ENCODE measurements around the gene STRIP1.
"Not testable (repeated sequence)": the region's sequence is repeated elsewhere in the genome, so short reads cannot be mapped to it uniquely, and the experiment has no call there.

STRIP1 gene

DNA sequence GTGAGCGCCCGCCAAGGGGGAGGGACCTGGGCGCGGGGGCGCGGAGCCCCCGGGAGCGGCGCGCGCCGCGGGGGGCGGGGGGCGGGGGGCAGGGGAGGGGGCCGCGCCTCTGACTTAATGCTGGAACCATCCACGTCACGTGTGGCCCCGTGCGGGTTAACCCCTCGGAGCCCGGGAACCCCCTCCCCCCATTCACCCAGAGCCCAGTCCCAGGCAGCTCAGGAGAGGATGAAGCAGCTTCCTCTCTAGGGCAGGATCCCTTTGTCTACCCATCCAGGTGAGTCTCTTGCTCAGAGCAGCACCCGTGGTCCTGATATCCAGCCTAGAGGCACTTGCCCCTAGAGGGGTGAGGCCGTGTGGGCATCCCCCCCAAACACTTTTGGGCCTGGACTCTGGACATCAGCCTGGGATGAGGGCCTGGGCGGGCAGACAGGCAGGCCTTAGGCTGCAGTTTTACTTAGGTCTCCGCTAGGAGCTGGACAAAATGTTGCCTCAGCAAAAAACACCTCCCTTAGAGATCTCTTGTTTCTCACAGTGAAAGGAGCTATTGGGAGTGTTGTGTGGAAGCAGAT, 36.3 kb downstream of the STRIP1 start, which contains the start of gene ALX3:
Gene ALX3, minus strand, starts transcription at position 2 of the 572 bp plus-strand sequence. CDS start 60 bp downstream, outside the sequence.
- DNase-seq: no peak

- no peak for DNase-seq
These were observed 39.7 kb downstream of the STRIP1 start for GRCh38 chr1:110074166-110074565.

DNA sequence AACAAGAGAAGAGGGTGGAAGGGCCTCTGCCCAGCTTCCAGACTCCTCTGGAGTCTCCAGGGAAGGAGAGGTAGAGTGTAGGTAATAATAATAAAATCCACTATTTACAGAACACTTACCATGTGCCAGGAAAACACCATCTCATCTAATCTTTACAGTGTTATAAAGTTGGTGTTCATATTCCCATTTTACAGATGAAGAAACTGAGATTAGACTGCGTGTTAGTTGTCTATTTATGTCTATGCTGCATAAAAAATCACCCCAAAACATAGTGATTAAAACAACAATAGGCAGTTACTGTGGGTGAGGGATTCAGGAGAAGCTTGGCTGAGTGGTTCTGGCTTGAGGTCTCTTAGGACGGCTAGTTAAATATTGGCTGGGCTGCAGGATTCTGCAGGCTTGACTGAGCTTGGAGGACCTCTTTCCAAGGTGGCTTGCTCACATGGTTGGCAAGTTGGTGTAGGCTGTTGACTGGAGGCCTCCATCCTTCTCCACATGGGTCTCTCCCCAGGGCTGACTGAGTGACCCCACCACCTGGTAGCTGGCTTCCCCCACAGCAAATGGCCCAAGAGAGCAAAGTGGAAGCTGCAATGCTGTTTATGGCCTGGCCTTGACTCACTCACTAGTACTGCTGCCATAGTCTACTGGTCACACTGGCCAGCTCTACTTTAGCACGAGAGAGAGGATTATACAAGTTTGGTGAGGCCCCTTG, 42.5 kb downstream of the STRIP1 start:
- no peak for DNase-seq

DNA sequence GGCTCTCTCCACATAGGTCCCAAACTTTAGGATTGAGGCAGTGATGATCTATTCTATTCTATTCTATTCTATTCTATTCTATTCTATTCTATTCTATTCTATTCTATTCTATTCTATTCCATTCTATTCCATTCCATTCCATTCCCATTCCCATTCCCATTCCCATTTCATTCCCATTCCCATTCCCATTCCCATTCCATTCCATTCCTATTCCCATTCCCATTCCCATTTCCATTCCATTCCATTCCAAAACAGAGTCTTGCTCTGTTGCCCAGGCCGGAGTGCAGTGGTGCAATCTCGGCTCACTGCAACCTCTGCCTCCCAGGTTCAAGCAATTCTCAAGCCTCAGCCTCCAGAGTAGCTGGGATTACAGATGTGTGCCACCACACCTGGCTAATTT, 45.6 kb downstream of the STRIP1 start:
- DNase-seq: not testable (repeated sequence)

DNA sequence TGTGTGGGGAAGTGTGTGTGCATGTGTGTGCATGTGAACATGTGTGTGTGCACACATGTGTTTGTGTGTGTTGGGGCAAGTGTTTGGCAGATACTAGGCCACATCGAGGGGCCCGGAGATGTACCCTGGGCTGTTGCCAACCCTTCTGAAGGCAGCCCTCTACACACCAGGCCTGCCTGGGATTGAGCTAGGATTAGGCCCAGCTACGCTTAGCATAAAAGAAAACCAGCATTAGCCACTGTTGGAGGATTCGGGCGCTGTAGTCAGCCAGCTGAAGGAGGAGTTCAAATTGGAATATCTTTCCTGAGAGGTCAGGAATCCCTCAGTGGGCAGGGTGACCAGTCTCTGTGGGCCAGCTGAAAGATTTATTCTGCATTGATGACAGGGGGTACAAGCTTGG, 46.6 kb downstream of the STRIP1 start:
- no peak for DNase-seq

DNA sequence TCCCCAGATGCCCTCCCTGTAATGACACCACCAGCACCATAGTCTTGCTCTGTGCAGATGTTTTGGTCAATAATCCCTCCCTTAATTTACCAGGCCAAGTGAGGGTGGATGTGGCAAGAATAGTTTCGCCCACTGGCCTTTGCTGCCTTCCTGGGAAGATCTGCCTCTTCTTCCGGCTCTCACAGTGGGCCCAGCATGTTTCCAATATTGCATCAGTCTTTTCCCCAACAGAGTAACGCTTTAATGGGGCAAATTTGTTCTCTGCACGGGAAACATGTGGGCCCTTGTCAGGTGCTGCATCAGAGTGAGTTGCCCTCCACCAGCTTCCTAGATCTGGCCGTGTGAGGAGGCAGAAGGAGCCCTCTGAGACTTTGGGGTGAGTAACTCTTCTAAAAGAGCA, 48.1 kb downstream of the STRIP1 start:
- DNase-seq: no peak

DNA sequence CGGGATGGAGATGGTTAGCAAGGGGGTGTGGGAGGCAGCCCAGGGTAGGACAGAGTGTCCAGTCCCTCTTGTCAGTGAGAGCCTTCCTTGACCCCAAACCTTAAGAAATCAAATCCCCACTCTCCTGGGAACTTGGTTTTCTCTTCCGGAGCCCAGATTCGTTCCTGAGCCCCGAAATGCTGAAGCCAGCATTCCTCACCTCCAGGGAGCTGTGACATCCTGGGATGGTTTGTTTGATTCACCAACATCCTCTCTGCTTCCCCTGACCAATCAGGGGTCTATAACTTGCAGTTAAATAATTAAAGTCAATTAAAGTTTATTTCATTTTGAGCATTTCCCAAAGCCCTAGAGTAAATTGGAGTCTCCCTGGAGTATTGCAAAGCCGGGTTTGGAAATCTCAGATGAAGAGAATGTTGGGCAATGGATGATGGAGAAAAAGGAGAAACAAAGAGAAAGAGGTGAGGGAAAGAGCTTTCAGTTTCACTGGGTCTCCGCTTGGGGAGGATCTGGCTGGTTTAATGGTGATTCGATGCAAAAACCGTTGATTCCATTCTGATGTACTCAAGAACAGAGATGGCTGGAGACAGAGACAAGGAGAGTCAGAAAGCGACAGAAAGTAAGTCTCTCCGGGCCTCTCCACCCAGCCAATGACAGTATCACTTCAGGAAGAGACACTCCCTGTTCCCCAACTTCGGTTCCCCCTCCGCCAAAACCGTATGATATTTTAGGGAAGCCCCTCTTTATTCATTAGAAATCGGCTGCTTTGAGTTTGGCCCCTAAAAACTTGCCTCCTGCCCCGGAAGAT, 48.8 kb downstream of the STRIP1 start:
- no peak for DNase-seq

DNA sequence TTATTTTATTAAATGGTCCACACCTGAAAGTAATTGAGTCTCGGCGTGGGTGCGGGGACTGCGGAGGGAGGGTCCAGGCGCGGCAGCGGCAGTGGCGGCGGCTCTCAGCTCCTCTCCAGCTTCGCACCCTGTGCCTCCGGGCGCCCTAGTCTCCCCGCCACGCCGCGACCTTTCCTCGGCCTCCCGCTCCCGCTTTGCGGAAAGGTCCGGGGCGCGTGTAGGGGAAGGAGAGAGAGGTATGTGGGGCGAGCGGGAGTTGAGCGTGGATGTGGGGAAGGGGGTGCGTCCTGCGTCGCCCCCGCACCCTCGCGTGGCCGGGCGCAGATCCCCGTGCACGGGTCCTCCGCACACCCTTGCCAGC, 49.4 kb downstream of the STRIP1 start:
- no peak for DNase-seq

DNA sequence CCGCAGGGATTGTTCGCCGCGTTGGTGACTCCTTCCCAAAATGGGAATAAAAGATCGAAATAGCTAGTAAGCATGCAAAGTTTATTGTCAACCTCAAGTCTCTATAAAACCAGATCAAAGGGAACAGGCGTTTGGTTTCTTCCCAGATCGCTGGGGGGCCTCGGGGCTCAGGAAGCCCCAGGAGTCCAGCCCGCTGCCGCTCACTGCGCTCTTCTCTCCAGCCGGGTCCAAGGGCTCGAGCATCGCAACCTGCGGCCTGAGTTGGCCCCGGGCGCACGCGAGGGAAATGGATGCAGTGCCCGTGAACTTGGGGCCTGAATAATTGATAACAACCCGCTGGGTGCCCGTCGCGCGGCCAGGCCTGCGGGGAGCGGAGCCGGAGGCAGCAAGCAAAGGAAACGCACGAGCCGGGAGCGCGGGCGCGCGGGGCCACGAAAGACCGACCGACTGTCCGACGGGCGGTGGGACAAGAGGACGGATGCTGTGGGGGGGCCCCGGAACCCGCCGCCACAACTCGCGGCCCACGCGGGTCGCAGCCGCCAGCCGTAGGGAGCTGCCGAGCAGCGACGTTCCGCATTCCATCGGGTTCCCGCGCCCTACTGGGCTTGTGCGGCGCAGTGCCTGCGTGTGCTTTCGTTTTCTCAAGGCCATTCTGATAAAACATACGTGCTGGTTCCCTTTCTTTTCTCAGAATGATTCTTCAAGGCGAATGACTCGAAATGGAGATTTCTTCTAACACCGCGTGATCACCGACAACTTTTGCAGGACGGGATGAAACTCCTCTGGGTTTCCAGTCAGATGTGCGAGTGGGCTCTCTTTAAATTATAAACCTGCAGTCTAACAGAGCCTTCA, 50.0 kb downstream of the STRIP1 start:
- no peak for DNase-seq

DNA sequence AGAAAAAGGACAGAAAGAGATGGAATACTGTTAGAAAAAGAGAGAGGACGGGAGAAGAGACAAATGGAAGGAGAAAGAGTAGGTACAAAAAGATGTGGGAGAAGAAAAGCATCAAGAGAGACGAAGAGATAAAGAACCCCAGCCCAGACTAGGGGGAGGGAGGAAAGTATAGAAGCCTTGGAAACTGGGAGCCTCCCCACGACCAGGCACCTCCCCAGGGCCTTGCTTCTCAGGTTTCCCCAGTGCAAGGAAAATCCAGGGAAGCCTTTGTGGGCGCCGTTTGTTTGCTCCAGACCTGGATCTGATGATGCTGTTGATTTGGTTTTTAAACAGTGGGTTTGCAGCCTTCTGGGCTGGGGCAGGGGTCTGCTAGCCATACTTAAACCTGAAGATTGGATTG, 51.2 kb downstream of the STRIP1 start:
- DNase-seq: no peak

GRCh38 chr1:110086961-110087360, 52.5 kb downstream of the STRIP1 start:
- no peak for DNase-seq

- peak; percentile 72 for DNase-seq
These were observed 53.7 kb downstream of the STRIP1 start for GRCh38 chr1:110087812-110088738.

- DNase-seq: no peak
These were observed 54.4 kb downstream of the STRIP1 start for GRCh38 chr1:110088739-110089316.

GRCh38 chr1:110089561-110090275, 55.3 kb downstream of the STRIP1 start:
- no peak for DNase-seq

- DNase-seq: no peak
These were observed 57.0 kb downstream of the STRIP1 start for GRCh38 chr1:110091381-110091780.

GRCh38 chr1:110091791-110092190, 57.4 kb downstream of the STRIP1 start:
- DNase-seq: no peak

DNA sequence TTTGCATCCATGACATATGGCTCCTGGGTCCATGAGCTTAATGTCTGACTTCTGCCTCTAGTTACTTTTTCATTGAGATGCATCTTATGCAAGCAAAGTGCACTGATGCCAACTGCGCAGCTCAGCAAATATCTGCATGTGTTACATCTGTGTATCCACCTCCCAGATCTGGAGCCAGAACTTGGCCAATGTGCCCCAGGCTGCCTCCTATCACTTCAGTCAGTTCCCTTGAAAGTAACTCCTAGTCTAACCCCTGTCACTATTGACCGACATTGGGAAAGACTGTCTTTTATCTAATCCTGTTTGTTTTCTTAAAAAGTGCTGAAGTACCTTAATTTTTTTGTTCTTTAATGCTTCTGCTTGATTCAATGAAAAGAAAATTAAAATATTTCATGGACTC, 58.6 kb downstream of the STRIP1 start:
- DNase-seq: no peak

GRCh38 chr1:110094931-110095654, 60.7 kb downstream of the STRIP1 start:
- no peak for DNase-seq

DNA sequence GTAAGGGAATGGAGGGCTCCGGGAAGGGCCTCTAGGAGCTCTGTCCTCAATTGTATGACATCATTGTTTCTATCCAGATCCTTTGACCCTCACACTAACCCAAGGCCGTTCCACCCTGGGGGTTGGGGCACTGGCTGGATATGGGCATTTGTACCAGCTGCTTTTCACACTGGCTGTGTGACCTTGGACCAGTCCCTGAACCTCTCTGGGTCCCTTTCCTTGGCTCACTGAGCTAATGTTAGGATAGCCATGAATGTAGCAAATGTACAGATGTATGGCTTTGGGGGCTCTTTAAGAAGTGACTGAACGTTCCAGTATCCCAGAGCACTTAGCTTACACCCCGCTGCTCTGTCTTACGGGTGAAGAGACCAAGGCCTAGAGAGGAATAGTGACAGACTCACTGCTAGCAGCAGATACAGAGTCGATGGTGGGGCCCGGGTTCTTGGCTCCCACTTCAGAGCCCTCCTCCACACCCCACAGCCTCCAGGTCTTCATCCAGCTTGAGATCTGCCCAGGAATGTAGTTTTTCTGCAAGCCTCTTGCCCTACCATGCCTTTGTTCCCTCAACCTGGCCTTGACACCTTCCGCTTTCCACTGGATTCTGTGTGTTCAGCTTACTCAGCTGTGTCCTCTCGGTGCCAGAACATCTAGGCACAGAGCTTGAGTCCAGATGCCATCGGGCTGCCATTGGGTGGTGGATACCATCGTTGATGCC, 63.2 kb downstream of the STRIP1 start:
- no peak for DNase-seq
